Suppressor macrophage treated with lipopolysaccharide for 4 hours (primary cell): ENCODE measurements around the gene MUL1.

Experiments used
- DNase-seq: peaks from one replicate; pipeline ENCODE4 v3.0.0-alpha.2; 2020

Gene MUL1

GRCh38 chr1:20466273-20466672, 41.7 kb downstream of the MUL1 start:
- DNase-seq = no peak

DNA sequence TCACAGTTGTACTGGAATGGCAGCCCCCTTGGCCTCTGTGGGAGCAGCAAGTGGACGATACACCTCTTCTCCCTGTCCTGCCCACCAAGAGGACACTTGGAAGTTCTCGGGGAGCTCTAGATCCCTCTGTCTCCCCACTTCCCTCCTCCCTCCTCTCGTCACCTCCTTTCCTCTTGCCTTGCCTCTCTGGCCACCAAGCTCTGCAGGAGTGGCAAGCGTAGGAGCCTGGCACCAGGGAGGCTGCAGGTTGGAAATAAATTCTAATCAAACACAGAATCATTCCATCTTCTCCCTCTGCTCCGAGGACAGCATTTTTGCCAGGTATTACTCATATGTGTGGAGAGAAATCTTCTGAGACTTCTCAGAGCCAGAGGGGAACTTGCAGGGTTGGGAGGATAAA, 42.8 kb downstream of the MUL1 start:
- DNase-seq = no peak

- no peak for DNase-seq
Measured at GRCh38 chr1:20463502-20463901, 44.4 kb downstream of the MUL1 start.

DNA sequence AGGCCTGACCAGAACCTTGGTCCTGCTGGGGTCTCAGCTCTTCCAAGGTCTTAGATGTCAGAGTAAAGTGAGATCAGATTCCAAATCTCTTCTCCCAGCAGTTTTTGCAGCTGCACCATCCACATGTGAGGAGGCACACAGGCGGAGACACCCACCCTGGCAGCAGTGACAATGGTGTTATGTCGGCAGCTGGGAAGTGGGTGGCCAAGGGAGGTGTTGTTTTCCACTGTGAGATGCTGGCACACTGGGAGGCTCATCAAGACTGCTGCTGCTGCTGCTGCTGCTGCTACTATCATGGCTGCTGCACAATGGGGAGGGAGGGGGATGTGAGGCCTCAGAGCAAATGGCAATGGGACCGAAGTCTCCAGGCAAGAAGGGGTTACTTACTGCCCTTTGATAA, 45.6 kb downstream of the MUL1 start:
- DNase-seq = no peak

DNA sequence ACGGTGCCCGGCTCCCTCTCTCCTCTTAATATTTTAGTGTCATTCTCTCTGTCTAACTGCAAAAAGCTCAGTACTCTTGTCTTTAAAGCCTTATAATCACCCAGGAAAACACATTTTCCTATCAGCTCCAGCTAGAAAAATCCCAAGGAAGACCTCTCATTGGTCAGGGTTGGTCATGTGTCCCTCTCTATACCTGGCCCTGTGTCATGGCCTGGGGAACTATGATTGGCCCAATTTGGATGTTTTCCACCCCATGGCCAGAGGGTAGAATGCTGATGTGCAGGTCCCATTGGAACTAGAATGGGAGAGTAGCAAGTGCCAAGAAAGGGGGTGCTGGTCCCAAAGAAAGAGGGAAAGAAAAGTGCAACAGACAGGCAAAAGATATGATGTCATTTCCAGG, 49.2 kb downstream of the MUL1 start:
- no peak for DNase-seq

DNA sequence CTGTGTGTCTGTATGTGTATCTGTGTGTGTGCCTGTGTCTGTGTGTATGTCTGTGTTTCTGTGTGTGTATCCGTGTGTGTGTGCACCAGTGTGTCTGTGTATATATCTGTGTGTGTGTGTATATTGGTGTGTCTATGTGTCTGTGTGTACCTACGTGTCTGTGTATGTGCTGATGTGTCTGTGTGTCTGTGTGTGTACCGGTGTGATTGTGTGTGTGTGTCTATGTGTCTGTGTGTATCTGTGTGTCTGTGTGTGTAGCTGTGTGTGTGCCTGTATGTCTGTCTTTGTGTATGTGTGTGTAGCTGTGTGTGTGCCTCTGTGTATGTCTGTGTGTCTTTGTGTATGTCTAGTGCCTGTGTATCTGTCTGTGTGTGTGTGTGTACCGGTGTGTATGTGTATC, 53.9 kb downstream of the MUL1 start:
- DNase-seq = no peak

DNA sequence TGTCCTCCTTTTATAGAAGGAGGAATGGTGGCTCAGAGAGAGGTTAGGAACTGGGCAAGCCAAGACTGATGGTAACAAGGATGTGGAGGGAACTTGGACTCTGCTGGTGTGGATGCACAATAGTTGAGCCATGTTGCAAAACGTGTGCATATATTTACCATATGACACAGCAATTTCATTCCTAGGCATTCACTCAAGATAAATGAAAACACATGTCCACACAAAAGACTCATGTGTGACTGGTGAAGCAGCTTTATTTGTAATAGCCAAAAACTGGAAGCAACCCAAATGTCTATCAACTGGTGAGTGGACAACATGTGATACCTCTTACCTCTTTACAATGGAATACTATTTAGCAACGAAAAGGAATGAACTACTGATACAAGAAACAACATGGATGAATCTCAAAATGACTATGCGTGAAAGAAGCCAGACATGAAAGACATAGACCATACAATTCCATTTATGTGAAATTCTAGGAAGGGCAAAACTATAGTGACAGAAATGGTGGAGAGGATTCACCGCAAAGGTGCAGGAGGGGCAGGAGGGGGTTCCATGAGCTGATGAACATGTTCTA, 58.1 kb downstream of the MUL1 start:
- no peak for DNase-seq
